Ovary (tissue), 3 donors: ENCODE data around the gene STXBP1.

Source experiments
- CTCF ChIP-seq, 3 donors: fragments of 450-650 bp in 2 of 3; fragments of 200-600 bp in 1 of 3; IDR thresholded peaks; one replicate each; pipeline versions ENCODE4 v1.5.1 to v1.8.0; 2016 to 2022; ENCODE audit warnings: antibody characterized with exemption in 3 of 3, mild to moderate bottlenecking in 1 of 3
- EP300 ChIP-seq: sonication (generic); formaldehyde crosslinking; IDR thresholded peaks from one replicate; pipeline ENCODE4 v1.6.1; 2017; ENCODE audit warnings: antibody characterized with exemption
- POLR2A ChIP-seq: fragments of 450-650 bp; IDR thresholded peaks from one replicate; pipeline ENCODE4 v1.6.1; 2017; ENCODE audit warnings: antibody characterized with exemption, mild to moderate bottlenecking, moderate library complexity
- donor health status: DM: no; HTN: no; CAD: no.

GRCh38 chr9:127562279-127562796, 49.7 kb upstream of the STXBP1 start:
- TF ChIP-seq CTCF (IDR thresholded peaks at IDR 0.05) (no peak), POLR2A (no peak), EP300 (no peak)
